GM18951 (cell line): ENCODE data around the gene PHLDB2.

Experiments
- POLR2A ChIP-seq: IDR thresholded peaks from 4 replicates; pipeline ENCODE4 v1.6.1; 2011; ENCODE audit warnings: mild to moderate bottlenecking; ENCODE audit not compliant: insufficient read length, insufficient read depth; ENCODE audit errors: extremely low read depth
- in situ Hi-C: fragments of 300-500 bp; cut with MboI; formaldehyde crosslinking; loops from one replicate; pipeline ENCODE4 v1.12.0; 2022; ENCODE audit warnings: low sequenced_read_pairs, mixed read lengths, inconsistent platforms; ENCODE audit not compliant: unreplicated experiment

The PHLDB2 gene

DNA sequence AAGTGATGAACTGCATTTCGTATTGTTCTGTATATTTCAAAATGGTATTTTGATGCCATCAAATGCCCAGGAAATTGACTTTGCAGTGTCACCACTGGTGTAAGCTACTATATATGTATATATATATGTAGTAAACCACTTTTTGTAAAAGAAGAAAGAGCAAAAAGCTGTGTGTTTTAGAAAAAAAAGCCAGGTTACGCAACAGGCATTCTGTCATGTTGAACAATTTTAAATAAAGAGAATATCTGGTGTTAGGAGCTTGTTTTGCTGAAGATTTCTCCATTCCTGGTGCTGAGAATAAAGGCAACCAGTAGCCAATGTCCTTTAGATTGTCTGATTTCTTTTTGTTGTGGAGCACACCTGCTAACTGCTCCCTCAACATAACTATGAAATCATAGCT, 116.1 kb downstream of the PHLDB2 start:
- no peak for TF ChIP-seq POLR2A
- in situ Hi-C loops = no loop called here

DNA sequence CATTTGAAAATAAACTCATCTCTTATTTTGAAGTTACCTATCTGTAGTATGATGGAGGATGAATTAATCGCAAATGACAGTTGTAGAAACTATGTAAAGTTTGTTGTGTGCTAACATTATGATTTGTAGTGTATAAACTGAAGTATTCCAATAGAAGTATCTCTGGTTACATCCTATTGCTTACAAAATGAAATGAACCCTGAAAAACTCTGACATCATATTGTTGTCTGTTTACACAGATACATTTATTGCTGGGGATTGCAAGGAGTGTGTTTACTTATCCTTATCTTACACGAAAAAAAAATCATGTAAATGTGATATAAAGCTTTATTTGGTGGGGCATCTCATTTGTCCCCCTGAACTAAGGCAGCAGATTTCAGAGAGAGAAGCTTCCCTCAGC, 117.2 kb downstream of the PHLDB2 start:
- no peak for TF ChIP-seq POLR2A
- in situ Hi-C loops = no loop called here

DNA sequence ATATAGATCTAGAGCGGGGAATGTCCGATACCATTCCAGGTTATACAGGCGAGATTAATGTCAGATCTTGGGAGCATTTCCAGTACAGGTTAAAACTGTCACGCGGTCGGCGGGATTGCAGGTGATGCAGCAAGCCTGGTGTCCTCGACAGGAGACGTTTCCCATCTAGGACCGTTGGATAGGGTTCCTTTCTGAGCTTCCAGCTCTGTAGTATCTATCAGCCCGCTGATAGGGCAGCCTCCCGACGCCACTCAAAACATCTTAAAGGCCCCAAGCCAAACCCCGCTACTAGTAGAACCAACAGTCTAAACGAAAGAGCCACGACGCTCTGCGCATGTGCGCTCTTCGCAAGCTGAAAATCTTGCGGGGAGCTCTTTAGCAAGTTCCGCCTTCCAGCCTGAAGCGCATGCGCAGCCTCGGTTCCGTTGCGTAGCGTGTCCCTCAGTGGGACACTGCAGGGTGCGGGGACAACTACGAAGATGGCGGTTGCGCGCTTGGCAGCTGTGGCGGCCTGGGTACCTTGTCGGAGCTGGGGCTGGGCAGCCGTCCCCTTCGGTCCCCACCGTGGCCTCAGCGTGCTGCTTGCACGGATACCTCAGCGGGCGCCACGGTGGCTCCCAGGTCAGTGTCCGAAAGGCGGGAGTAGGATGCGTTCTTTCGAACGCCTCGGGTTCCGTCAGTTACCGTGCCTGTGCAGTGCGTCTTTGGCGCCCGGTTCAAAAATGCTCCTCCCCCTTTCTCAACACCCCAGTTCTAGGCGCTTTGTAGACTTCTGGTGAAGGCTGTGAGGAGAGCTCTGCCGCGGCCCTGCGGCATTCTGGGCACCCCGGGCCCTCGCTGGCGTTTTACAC, 119.7 kb downstream of the PHLDB2 start, which contains the start of gene ABHD10:
Gene ABHD10 (plus strand): TSS at position 444 of the 851 bp plus-strand sequence. CDS start 36 bp downstream, at position 480.
- TF ChIP-seq POLR2A = peak; percentile 97
- in situ Hi-C loops = no loop called here

DNA sequence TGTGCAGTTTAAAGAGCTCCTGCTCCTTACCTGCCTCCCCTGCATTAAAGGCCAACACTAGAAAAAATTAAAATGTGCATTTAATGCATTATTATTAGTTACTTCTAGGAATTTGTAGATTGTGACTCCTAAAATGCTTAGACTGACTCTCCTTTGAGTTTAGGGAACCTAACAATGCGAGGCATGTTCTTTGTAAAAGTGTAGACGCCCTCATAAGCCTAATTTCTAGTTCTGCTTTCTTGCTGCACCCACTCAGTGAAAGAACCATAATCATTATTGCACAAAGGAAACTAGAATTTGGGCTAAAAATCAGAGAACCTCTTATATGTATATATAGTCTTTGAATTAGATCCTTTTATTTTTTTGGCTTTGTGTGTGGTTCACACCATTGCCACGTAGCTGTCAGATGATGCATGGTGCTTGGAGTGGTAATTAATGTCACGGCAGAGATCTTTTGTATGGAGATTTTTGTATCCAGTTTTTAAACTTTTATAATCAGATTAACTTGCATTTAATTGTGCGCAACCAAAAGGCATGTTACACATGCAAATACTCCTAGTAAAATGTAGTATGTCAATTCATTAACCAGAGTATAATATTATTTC, 120.5 kb downstream of the PHLDB2 start:
- in situ Hi-C loops = no loop called here
- TF ChIP-seq POLR2A = no peak

DNA sequence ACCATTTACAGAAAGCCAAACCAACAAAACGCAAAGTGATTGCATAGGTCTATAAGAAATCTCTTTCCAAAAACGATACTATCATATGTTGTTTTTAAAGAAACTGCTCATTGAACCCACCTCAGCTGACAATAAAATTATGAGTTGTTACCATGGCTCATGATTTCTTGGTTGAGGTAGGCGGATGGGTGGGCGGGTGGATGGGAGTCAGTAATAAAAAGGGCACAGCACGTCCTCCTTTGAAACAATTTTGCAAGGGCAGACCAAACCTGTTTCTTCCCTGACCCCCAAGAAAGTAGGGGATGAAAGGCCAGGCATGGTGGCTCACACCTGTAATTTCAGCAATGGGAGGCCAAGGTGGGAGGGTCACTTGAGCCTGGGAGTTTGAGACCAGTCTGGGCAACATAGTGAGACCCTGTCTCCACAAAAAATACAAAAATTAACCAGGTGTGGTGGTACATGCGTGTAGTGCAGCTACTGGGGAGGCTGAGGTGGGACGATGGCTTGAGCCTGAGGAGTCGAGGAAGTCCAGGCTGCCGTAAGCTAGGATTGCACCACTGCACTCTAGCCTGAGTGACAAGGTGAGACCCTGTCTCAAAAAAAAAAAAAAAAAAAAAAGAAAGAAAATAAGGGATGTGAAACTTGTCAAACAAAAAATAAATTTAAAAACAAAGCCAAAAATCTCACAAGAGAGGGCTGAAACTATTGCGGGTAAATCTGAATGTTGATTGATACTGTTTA, 121.8 kb downstream of the PHLDB2 start:
- TF ChIP-seq POLR2A = no peak
- in situ Hi-C loops = no loop called here

DNA sequence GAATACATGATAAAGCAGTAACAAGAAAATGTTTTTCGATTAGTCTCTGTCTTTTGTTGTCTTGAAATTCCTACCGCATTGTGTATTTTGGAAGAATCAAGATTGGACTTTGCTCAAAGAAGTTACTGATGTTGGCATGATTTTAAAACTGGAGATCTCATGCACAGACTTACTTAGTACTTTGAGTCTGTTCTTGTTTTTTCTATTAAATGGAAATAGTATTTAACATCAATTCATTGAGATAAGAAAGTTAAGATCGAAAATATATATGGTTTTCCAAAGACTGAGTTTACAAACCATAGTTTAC, 122.3 kb downstream of the PHLDB2 start:
- in situ Hi-C loops = no loop called here
- no peak for TF ChIP-seq POLR2A

DNA sequence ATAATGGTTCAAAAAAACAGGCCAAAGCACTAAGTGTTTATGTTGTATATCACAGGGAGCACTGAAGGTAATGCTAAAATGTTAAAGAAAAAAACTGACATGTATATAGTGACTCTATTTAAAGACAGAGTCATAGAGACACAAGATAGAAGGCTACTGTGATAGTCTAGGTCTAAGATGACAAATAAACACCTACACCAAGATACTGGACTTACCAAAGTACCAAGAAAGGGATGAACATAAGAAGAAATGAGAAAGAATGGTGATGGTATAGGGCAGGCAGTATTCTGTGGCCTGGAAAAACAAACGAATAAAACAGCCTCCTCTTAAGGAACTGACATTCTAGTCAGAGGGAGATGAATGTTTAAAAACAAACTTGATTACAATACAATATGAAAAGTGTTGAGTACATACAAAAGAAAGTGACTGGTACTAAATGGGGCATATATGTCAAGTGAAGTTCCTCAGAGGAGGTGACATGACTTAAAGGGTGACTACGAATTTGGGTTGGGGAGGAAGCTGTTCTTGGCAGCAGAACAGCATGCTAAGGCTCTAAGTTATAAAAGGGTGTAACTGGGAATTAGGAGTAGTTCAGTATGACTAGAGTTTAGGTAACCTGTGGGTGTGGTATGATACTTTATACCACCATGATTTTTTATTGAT, 125.7 kb downstream of the PHLDB2 start:
- in situ Hi-C loops = no loop called here
- TF ChIP-seq POLR2A = no peak

DNA sequence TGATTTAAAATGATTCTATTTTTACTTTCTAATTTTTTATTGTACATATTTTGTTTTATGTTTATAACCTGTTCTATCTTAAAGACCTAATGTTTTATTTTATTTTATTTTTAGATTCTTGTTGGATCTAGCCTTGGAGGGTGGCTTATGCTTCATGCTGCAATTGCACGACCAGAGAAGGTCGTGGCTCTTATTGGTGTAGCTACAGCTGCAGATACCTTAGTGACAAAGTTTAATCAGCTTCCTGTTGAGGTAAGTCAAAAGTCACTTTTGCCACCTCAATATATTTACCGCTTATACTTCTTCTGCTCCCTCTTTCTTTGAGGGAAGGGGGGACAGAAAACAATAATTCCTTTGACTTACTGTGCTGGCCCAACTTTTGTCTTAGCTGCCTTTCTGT, 127.7 kb downstream of the PHLDB2 start:
- no peak for TF ChIP-seq POLR2A
- in situ Hi-C loops = no loop called here

DNA sequence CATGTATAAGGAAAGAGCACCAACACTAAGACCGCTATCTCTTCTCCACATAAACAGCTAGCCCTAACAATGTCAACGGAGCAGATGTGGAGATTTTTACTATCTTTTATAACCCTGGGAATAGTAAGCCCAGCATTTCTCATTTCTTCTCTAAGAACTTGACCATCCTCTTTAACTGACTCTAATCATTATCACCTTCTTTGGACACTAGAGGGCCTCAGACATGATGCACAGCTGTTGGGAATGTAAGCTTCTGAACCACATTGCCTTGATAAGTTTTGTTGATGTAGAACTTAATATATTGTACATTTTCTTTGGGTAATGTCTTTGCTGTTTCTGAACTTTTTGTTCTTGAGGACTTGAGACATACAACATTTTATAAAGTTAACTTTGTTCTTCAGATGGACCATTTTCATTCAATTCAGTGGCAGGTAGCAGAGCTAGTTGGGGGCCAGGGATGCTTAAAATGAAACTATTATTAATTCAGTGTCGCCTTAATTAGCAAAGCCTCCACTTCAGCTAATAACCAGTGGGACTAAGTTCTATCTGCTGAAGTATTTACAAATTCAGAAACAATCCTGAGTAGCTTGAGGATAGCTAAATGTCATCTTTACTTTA, 130.1 kb downstream of the PHLDB2 start:
- in situ Hi-C loops = no loop called here
- TF ChIP-seq POLR2A = no peak

DNA sequence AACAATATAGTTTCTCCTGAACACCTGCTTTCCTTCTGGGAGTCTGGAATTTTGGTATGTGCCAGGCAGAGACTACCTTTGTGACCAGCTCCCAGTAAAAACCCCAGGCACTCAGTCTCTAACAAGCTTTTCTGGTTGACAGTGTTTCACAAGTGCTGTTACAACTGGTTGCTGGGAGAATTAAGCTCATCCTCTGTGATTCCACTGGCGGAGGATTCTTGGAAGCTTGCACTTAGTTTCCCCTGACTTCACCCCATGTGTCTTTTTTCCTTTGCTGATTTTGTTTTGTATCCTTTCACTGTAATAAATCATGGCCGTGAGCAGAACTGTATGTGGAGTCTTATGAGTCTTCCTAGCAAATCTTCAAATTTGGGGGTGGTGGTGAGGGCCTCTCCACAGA, 134.0 kb downstream of the PHLDB2 start:
- no peak for TF ChIP-seq POLR2A
- in situ Hi-C loops = no loop called here

DNA sequence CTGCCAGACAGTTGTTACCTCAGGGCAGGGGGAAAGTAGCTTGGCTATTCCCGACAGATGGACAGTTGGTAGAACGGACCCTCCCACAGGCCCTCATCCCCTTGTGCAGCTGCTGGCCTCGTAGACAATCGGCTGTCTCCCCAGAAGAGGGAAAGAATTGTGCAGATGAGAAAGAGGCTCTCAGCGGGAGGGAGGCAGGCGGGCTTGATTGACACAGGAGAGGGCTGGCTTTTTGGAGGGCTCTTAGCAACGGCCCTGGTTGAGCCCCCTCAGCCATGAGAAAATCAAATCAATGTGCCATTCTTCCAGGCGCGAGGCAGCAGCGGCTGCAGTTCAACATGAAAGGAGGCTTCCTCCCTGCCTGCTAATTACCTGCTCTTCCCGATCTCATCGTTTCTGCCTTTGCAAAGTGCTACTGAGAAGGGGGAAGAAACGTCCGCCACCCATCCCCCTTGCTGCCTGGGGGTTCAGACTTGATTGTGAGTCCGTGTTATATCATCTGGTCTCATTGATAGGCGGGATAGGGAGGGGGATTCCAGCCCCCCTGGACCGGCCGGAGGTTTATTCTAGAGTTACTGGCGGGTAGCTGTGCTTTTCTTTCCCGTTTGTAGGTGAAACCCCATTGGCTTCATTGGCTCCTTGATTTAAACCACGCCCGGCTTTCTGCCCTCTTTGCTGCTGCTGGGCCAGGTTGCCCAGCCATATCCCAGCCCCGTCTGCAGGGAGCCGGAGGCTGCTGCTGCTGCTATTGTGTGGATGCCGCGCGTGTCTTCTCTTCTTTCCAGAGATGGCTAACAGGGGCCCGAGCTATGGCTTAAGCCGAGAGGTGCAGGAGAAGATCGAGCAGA, 139.8 kb downstream of the PHLDB2 start, which contains the start of gene TAGLN3:
Gene TAGLN3 (plus strand): TSS at position 287 of the 848 bp plus-strand sequence. CDS start 501 bp downstream, at position 788.
- TF ChIP-seq POLR2A = no peak
- in situ Hi-C loops = no loop called here

DNA sequence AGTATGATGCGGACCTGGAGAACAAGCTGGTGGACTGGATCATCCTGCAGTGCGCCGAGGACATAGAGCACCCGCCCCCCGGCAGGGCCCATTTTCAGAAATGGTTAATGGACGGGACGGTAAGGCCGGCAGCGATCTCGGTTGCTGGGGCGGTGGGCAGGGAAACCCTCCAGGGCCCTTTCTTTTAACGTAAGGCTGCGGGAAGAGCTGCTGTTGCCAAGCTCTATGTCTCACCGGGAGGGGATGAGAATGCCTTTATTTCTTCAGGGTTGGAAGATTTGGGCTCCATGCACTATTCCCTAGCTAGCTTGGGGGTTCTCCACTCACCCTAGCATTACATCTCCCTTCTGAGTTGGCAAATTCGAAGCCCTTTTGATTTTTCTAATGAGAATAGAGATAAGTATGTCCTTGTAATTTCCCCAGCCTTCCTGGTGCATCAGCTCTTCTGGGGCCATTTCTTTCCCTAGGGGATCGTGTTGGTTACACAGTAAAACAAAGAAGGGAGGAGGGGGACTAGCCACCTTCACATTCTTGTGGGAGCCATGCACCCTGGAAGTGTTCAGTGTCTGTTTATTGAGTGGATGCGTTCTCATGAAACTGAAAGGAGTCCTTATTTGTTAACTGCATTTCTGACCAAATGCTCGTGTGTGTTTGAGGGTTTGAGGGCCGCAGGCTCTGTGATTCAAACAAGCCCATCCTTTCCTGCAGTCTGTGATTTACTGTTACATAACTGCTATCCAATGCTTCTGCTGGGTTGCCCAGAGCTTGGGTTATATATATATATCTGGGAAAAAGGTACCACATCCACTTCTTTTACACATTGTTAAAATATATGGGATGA, 140.6 kb downstream of the PHLDB2 start:
- no peak for TF ChIP-seq POLR2A
- in situ Hi-C loops = no loop called here
